MM.1S (cell line): ENCODE results near the gene KLHDC10.

Experiments used
- DNase-seq: peaks from one replicate; pipeline ENCODE4 v3.0.0-alpha.2; 2015
- H2AFZ ChIP-seq: fragments of 300-600 bp; sonication (generic); 2 replicates; pipeline ENCODE4 v1.6.0; 2016; ENCODE audit warnings: antibody characterized with exemption, low read length
- H3F3A ChIP-seq: fragments of 300-600 bp; sonication (generic); 2 replicates; pipeline ENCODE4 v1.6.1; 2016; ENCODE audit warnings: mild to moderate bottlenecking, antibody characterized with exemption, low read length, moderate library complexity, mixed read lengths; ENCODE audit not compliant: insufficient read depth
- H3K27ac ChIP-seq: fragments of 300-600 bp; sonication (generic); 2 replicates; pipeline ENCODE4 v1.5.1; 2016; ENCODE audit warnings: mild to moderate bottlenecking, low read length
- H3K27me3 ChIP-seq: fragments of 300-600 bp; sonication (generic); replicated peaks from 2 replicates; pipeline ENCODE4 v1.6.0; 2016; ENCODE audit warnings: low read length; ENCODE audit not compliant: insufficient read depth
- H3K36me3 ChIP-seq: fragments of 300-600 bp; sonication (generic); replicated peaks from 2 replicates; pipeline ENCODE4 v1.6.1; 2016; ENCODE audit warnings: mild to moderate bottlenecking, low read length, mixed read lengths; ENCODE audit not compliant: insufficient read depth
- H3K4me1 ChIP-seq: fragments of 300-600 bp; sonication (generic); 2 replicates; pipeline ENCODE4 v1.6.1; 2016; ENCODE audit warnings: low read length, mixed read lengths
- H3K4me2 ChIP-seq: fragments of 300-600 bp; sonication (generic); 2 replicates; pipeline ENCODE4 v1.6.0; 2016; ENCODE audit warnings: low read depth, low read length
- H3K4me3 ChIP-seq: fragments of 300-600 bp; sonication (generic); 2 replicates; pipeline ENCODE4 v1.5.1; 2016; ENCODE audit warnings: low read length, mixed read lengths
- H3K79me2 ChIP-seq: fragments of 300-600 bp; sonication (generic); 2 replicates; pipeline ENCODE4 v1.6.1; 2016; ENCODE audit warnings: mixed run types, low read length, mixed read lengths
- H3K9ac ChIP-seq: fragments of 300-600 bp; sonication (generic); 2 replicates; pipeline ENCODE4 v1.6.1; 2016; ENCODE audit warnings: low read length, mixed read lengths
- H3K9me2 ChIP-seq: fragments of 300-600 bp; sonication (generic); replicated peaks from 2 replicates; pipeline ENCODE4 v1.6.1; 2016; ENCODE audit warnings: mild to moderate bottlenecking, low read length, mixed read lengths; ENCODE audit not compliant: insufficient read depth
- H3K9me3 ChIP-seq: fragments of 300-600 bp; sonication (generic); replicated peaks from 2 replicates; pipeline ENCODE4 v1.6.1; 2016; ENCODE audit warnings: mild to moderate bottlenecking, low read length, mixed read lengths; ENCODE audit not compliant: insufficient read depth
- H4K20me1 ChIP-seq: fragments of 300-600 bp; sonication (generic); 2 replicates; pipeline ENCODE4 v1.6.1; 2016; ENCODE audit warnings: mild to moderate bottlenecking, low read length, moderate library complexity, mixed read lengths; ENCODE audit not compliant: insufficient read depth
- CTCF ChIP-seq: fragments of 300-600 bp; sonication (generic); IDR thresholded peaks from 2 replicates; pipeline ENCODE4 v1.5.1; 2016; ENCODE audit warnings: antibody characterized with exemption, low read length, mixed read lengths
- EZH2 ChIP-seq: fragments of 300-600 bp; sonication (generic); optimal IDR thresholded peaks from 2 replicates; pipeline ENCODE3; 2017; ENCODE audit warnings: low read depth, mild to moderate bottlenecking, antibody characterized with exemption, low read length, mixed read lengths
- EZH2phosphoT487 ChIP-seq: fragments of 300-600 bp; sonication (generic); IDR thresholded peaks from 2 replicates; pipeline ENCODE4 v1.6.1; 2018; ENCODE audit warnings: antibody characterized with exemption, low read length

The KLHDC10 gene

GRCh38 chr7:130114374-130114773 lies 44.0 kb downstream of the KLHDC10 start:
- Histone ChIP-seq H3K27me3 (no peaks in the 10 kb centered on the region), H3K79me2 (no peaks in the 10 kb centered on the region), H3K9ac (no peak overlapping the region), H3K27ac (peak overlapping the region; percentile 34; the same call in 1 of the 2 replicates), H3K4me2 (peak overlapping the region; percentile 44; the same call in 1 of the 2 replicates), H3K9me2 (no peaks in the 10 kb centered on the region), H3K9me3 (no peaks in the 10 kb centered on the region), H3K36me3 (no peaks in the 10 kb centered on the region), H3K4me1 (peaks cover 33% of the 10 kb centered on the region), H3F3A (peaks cover 21% of the 10 kb centered on the region), H3K4me3 (peak overlapping the region; percentile 0; the same call in 1 of the 2 replicates), H4K20me1 (no peaks in the 10 kb centered on the region), H2AFZ (no peak overlapping the region)
- TF ChIP-seq EZH2phosphoT487 = no peak
- no peak for TF ChIP-seq CTCF
- no peak for TF ChIP-seq EZH2
- peak; percentile 66 for DNase-seq

- Histone ChIP-seq H3K9me2 (no peaks in the 10 kb centered on the region), H3K4me2 (peak overlapping the region; percentile 44; the same call in 1 of the 2 replicates), H3K27me3 (no peaks in the 10 kb centered on the region), H3K4me3 (no peak overlapping the region), H3K27ac (peak overlapping the region; percentile 34; the same call in 1 of the 2 replicates), H3K79me2 (no peaks in the 10 kb centered on the region), H3K9ac (no peak overlapping the region), H3F3A (peaks cover 21% of the 10 kb centered on the region), H2AFZ (no peak overlapping the region), H3K36me3 (no peaks in the 10 kb centered on the region), H3K9me3 (no peaks in the 10 kb centered on the region), H4K20me1 (no peaks in the 10 kb centered on the region), H3K4me1 (peaks cover 33% of the 10 kb centered on the region)
- no peak for DNase-seq
- TF ChIP-seq EZH2phosphoT487 (no peak), EZH2 (no peak), CTCF (no peak)
These were observed 44.4 kb downstream of the KLHDC10 start for GRCh38 chr7:130114776-130115175.

- Histone ChIP-seq H4K20me1 (no peaks in the 10 kb centered on the region), H3K4me1 (peaks cover 15% of the 10 kb centered on the region), H3K36me3 (no peaks in the 10 kb centered on the region), H3K4me2 (no peak overlapping the region), H2AFZ (no peak overlapping the region), H3F3A (peaks cover 15% of the 10 kb centered on the region), H3K79me2 (no peaks in the 10 kb centered on the region), H3K9ac (no peak overlapping the region), H3K27me3 (no peaks in the 10 kb centered on the region), H3K4me3 (no peak overlapping the region), H3K9me2 (no peaks in the 10 kb centered on the region), H3K27ac (no peak overlapping the region), H3K9me3 (no peaks in the 10 kb centered on the region)
- no peak for TF ChIP-seq EZH2
- no peak for TF ChIP-seq EZH2phosphoT487
- no peak for TF ChIP-seq CTCF
- DNase-seq = no peak
These were observed 48.0 kb downstream of the KLHDC10 start for GRCh38 chr7:130118294-130118693.
